ENCODE data around the gene SERF2. TPM values are rescaled to one million over a fixed set of nuclear protein-coding genes. Genes with fewer than 3 reads are reported as not detected.

SERF2 gene
- total and polyA plus RNA-seq, 2 of the 8 experiments (the other 6 are each of a cell fraction or from before 2014, with no cell fraction given) = 655 to 999 TPM

DNA sequence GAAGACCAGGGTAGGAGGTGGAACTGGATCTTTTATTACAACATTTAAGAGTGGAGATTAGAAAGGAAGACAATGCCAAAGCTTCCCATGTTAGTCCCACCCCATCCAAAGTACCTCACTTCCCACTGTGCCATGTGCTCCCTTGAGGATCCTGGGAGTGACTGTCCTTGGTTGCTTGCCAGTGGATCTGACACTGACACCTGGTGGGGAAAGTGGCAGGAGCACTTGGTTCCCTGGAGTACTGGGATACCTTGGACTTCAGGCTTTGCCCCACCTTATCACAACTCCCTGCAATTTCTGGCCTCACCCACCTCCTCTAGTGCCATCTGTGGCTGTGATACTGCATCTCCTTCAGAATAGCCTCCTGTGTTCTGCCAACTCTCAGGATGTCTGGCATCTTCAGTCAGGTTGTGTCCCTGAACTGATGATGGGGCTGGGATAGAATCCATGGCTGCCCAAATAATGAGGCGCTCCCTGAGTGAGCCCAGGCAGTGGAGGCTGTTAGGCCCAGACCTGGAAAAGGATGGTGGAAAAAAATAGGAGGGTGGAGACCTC, 16.6 kb upstream of the SERF2 start:
- ChIA-PET CTCF (ENCODE audit: partially characterized antibody) (interaction anchor here (0.8 to 4.8 kb wide), 7 partner anchors 13 to 267 kb away, joined by 3 to 50 read pairs (median 4); partner anchors contain the start of gene SERF2), POLR2A (ENCODE audit: partially characterized antibody) (interaction anchor here (0.7 to 4.8 kb wide), 7 partner anchors 10 to 52 kb away, joined by 3 to 54 read pairs (median 6); partner anchors contain the start of genes HYPK, SERF2 and SERINC4)
- H3K23me2 ChIP-seq (ENCODE audit: low read depth, low read length) = peaks cover 12% of the 10 kb centered on the region
- no peak overlapping the region for H3K27ac ChIP-seq (ENCODE audit: low read depth, low read length)
- no peak overlapping the region for H2BK5ac ChIP-seq (ENCODE audit: low read depth, low read length)
- H2BK12ac ChIP-seq (ENCODE audit: low read depth, low read length) = no peak overlapping the region
- no peaks in the 10 kb centered on the region for H3K79me2 ChIP-seq (ENCODE audit: control insufficient read depth in 1 of 2, insufficient read depth in 2 of 2, low read length in 2 of 2)
- FAIRE-seq (no peak), DNase-seq (ENCODE audit: low read depth in 1 of 2, low spot score in 2 of 2) (peak; percentile 31 to 66)
- no peak overlapping the region for H2BK20ac ChIP-seq (ENCODE audit: low read length)
- peak overlapping the region; percentile 83 to 98 for H3K4me2 ChIP-seq (ENCODE audit: insufficient read depth in 1 of 2, low read depth in 2 of 2, low read length in 2 of 2)
- no peak overlapping the region for H3K4ac ChIP-seq (replicated peaks; ENCODE audit: insufficient read length, low read depth, low read length)
- no peak overlapping the region for H3K9ac ChIP-seq (replicated peaks in 1 of 4; ENCODE audit: extremely low read depth in 1 of 4, low read depth in 3 of 4, low read length in 3 of 4)
- WGBS, 2 experiments (ENCODE audit: extremely low coverage in 1 of 2, insufficient coverage in 1 of 2, insufficient read length in 1 of 2, insufficient replicate concordance in 2 of 2, low coverage in 1 of 2, low lambda C conversion rate in 2 of 2, missing lambda C conversion rate in 1 of 2) = 62% methylated on average over 1 of the region's 1 CpG; no CpG with 5 or more reads in 1 of the 2 experiments
- peak overlapping the region; percentile 51 to 78 (median 71) for H3K4me3 ChIP-seq (ENCODE audit: extremely low read depth in 1 of 4, insufficient read depth in 2 of 4, low read depth in 3 of 4, low read length in 4 of 4)
- no peak overlapping the region for H2BK15ac ChIP-seq (ENCODE audit: low read length)
- H4K5ac ChIP-seq (ENCODE audit: insufficient read length, low read depth, low read length) = no peak overlapping the region
- peaks cover 0 to 12% (median 5%) of the 10 kb centered on the region in 4 experiments; a peak in 5 of 7 replicates for H3K4me1 ChIP-seq (replicated peaks in 1 of 4; ENCODE audit: control insufficient read depth in 3 of 4, insufficient read depth in 4 of 4, low read length in 3 of 4)
- no peaks in the 10 kb centered on the region for H3K9me3 ChIP-seq (ENCODE audit: insufficient read depth in 2 of 2, low read depth in 1 of 2, low read length in 1 of 2)
- no peak overlapping the region for H3K23ac ChIP-seq (ENCODE audit: insufficient read length)
- no peak overlapping the region for H3K14ac ChIP-seq (ENCODE audit: insufficient read length)
- no peaks in the 10 kb centered on the region for H3K79me1 ChIP-seq (ENCODE audit: low read depth, low read length)
- H2BK120ac ChIP-seq (replicated peaks; ENCODE audit: low read depth, low read length) = no peak overlapping the region
- H4K20me1 ChIP-seq (replicated peaks in 1 of 2; ENCODE audit: control insufficient read depth in 1 of 2, insufficient read depth in 2 of 2, low read length in 2 of 2) = peaks cover 0 to 3% of the 10 kb centered on the region in 2 experiments
- H3K18ac ChIP-seq (ENCODE audit: extremely low read depth, low read length) = no peak overlapping the region
- H3K36me3 ChIP-seq (ENCODE audit: control insufficient read depth in 2 of 4, insufficient read depth in 4 of 4, low read length in 3 of 4) = peaks cover 21 to 36% (median 27%) of the 10 kb centered on the region in 4 experiments
- no peak overlapping the region for H2AK5ac ChIP-seq (ENCODE audit: low read depth, low read length)
- no peak overlapping the region for H4K91ac ChIP-seq (replicated peaks; ENCODE audit: insufficient read length, low read length)
- H2AFZ ChIP-seq (ENCODE audit: low read length) = no peak overlapping the region
- no peak overlapping the region for H3K56ac ChIP-seq (replicated peaks; ENCODE audit: insufficient read length, low read depth, low read length)
- H3K27me3 ChIP-seq (replicated peaks in 1 of 4; ENCODE audit: control insufficient read depth in 3 of 4, extremely low read depth in 1 of 4, insufficient read depth in 3 of 4, low read length in 3 of 4) = peaks cover 0 to 2% (median 0%) of the 10 kb centered on the region in 4 experiments; a peak in 2 of 7 replicates
- no peak overlapping the region for H4K8ac ChIP-seq (ENCODE audit: extremely low read depth, insufficient read depth, low read length)
- TF ChIP-seq RFX5 (IDR thresholded peaks at IDR 0.05; ENCODE audit: borderline replicate concordance, low read depth, low read length) (no peak), SP1 (IDR thresholded peaks at IDR 0.05; ENCODE audit: low read depth, low read length) (no peak), CEBPB (IDR thresholded peaks at IDR 0.05; ENCODE audit: low read depth, low read length) (no peak), HDAC2 (IDR thresholded peaks at IDR 0.05; ENCODE audit: borderline replicate concordance in 1 of 2, low read depth in 2 of 2, low read length in 2 of 2) (peak in 1 of 2 experiments; percentile 40; a peak in 1 of 4 replicates), CREB1 (IDR thresholded peaks at IDR 0.05) (0 out of 2 replicates have a peak, but pooled peaks have one; percentile 19), RAD21 (IDR thresholded peaks at IDR 0.05 in 1 of 2, conservative IDR thresholded peaks at IDR 0.05 in 1 of 2; ENCODE audit: low read depth in 2 of 2, low read length in 2 of 2) (peak; percentile 26 to 50), POLR2A (IDR thresholded peaks at IDR 0.05; ENCODE audit: control extremely low read depth in 1 of 2, low read depth in 2 of 2, low read length in 2 of 2) (peak in 1 of 2 experiments; percentile 54; a peak in 1 of 3 replicates)
- TF ChIP-seq, protein P1, sequence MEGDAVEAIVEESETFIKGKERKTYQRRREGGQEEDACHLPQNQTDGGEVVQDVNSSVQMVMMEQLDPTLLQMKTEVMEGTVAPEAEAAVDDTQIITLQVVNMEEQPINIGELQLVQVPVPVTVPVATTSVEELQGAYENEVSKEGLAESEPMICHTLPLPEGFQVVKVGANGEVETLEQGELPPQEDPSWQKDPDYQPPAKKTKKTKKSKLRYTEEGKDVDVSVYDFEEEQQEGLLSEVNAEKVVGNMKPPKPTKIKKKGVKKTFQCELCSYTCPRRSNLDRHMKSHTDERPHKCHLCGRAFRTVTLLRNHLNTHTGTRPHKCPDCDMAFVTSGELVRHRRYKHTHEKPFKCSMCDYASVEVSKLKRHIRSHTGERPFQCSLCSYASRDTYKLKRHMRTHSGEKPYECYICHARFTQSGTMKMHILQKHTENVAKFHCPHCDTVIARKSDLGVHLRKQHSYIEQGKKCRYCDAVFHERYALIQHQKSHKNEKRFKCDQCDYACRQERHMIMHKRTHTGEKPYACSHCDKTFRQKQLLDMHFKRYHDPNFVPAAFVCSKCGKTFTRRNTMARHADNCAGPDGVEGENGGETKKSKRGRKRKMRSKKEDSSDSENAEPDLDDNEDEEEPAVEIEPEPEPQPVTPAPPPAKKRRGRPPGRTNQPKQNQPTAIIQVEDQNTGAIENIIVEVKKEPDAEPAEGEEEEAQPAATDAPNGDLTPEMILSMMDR (IDR thresholded peaks at IDR 0.05; ENCODE audit: control extremely low read depth in 1 of 3, insufficient read depth in 1 of 3, low read depth in 1 of 3, low read length in 3 of 3) = peak; percentile 42 to 70 (median 68); a peak in 3 of 4 replicates
- TF ChIP-seq, protein P2, sequence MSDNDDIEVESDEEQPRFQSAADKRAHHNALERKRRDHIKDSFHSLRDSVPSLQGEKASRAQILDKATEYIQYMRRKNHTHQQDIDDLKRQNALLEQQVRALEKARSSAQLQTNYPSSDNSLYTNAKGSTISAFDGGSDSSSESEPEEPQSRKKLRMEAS (IDR thresholded peaks at IDR 0.05) = peak; percentile 85
